H1 (cell line): Measurements from ENCODE around the gene PACSIN2. TPM values are rescaled to one million over a fixed set of nuclear protein-coding genes. Genes with fewer than 3 reads are reported as not detected.

Experiments
- CBX5 ChIP-seq: fragments of 300-800, 300-1000 bp; sonication (generic); IDR thresholded peaks from 2 replicates; pipeline ENCODE4 v1.7.1; 2016; ENCODE audit warnings: antibody characterized with exemption, low read length, low read depth
- CBX8 ChIP-seq: fragments of 300-800, 300-1000 bp; sonication (generic); IDR thresholded peaks from 2 replicates; pipeline ENCODE4 v1.7.1; 2016; ENCODE audit warnings: low read depth, low read length, borderline replicate concordance
- JUN ChIP-seq: IDR thresholded peaks from 2 replicates; pipeline ENCODE4 v1.6.1; 2011; ENCODE audit warnings: low read depth, mild to moderate bottlenecking, improper control_type of control experiment, low read length
- PHF8 ChIP-seq: fragments of 200-600 bp; sonication (generic); conservative IDR thresholded peaks from 2 replicates; pipeline ENCODE4 v1.7.1; 2012; ENCODE audit warnings: low read depth, mild to moderate bottlenecking, inconsistent platforms, low read length, moderate library complexity
- RBBP5 ChIP-seq: IDR thresholded peaks from 2 replicates; pipeline ENCODE4 v1.7.1; 2012; ENCODE audit warnings: low read depth, mild to moderate bottlenecking, inconsistent platforms, low read length, moderate library complexity, borderline replicate concordance
- polyA plus RNA-seq, 7 experiments: library from polyadenylated mRNA; depleted of rRNA in 3 of 7; stranded (reverse) in 5 of 7; unstranded in 2 of 7; fragments of >200 nt in 5 of 7; fragments of 200-250 nt in 2 of 7; gene quantifications; 1 replicate in 5 of 7; 2 replicates in 1 of 7; 4 replicates in 1 of 7; pipeline versions ENCODE4 v1.2.1 to v1.2.3, GENCODE V29; 2011 to 2013; ENCODE audit warnings: missing spikeins in 2 of 7, mixed read lengths in 2 of 7
- total RNA-seq: library from RNA; stranded (reverse); fragmentation: NEBNext Ultra II Directional; extraction: Animal tissue kit (Norgen Biotek cat#: 25700); gene quantifications from 2 replicates; pipeline ENCODE4 v1.2.1, GENCODE V29; 2021
- TF ChIP-seq, protein P1 (sequence below): IDR thresholded peaks from 2 replicates; pipeline ENCODE4 v1.6.1; 2012; ENCODE audit warnings: inconsistent platforms

PACSIN2 gene
- total and polyA plus RNA-seq, 2 of the 8 experiments (the other 6 are each of a cell fraction or from before 2014, with no cell fraction given) = 44.8 to 64.2 TPM

DNA sequence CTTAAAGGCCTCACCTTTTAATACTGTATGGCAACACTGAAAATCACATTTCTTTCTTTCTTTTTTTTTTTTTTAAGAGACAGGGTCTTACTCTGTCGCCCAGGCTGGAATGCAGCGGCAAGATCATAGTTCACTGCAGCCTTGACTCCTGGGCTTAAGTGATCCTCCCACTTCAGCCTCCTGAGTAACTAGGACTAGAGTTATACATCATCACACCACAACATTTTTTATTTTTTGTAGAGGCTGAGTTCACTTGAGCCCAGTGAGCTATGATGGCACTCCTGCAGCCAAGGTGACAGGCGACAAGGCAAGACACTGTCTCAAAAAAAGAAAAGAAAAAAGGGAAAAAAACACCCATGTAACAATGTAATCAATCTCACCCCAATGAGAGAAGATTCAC lies 167.8 kb downstream of the PACSIN2 start (continued):
- TF ChIP-seq, protein P1, sequence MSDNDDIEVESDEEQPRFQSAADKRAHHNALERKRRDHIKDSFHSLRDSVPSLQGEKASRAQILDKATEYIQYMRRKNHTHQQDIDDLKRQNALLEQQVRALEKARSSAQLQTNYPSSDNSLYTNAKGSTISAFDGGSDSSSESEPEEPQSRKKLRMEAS = no peak
- no peak for TF ChIP-seq JUN
- TF ChIP-seq PHF8 = no peak
- no peak for TF ChIP-seq RBBP5
- no peak for TF ChIP-seq CBX5
- TF ChIP-seq CBX8 = no peak
